Osteocyte (in vitro differentiated cells): ENCODE results near the gene RNF217. TPM values are rescaled to one million over a fixed set of nuclear protein-coding genes. Genes with fewer than 3 reads are reported as not detected.

Experiments used
- DNase-seq: peaks from one replicate; pipeline ENCODE4 v3.0.0; 2021; ENCODE audit warnings: mixed read lengths; ENCODE audit not compliant: unreplicated experiment; ENCODE audit errors: extremely low spot score
- H3K27ac Mint-ChIP-seq: one replicate; pipeline ENCODE4 v1.8.0; 2021; ENCODE audit warnings: mild to moderate bottlenecking, mixed read lengths; ENCODE audit not compliant: unreplicated experiment
- H3K27me3 Mint-ChIP-seq: one replicate; pipeline ENCODE4 v1.8.0; 2021; ENCODE audit warnings: mixed read lengths; ENCODE audit not compliant: unreplicated experiment
- H3K36me3 Mint-ChIP-seq: one replicate; pipeline ENCODE4 v1.8.0; 2021; ENCODE audit warnings: mixed read lengths; ENCODE audit not compliant: unreplicated experiment
- H3K4me1 Mint-ChIP-seq: one replicate; pipeline ENCODE4 v1.8.0; 2021; ENCODE audit warnings: mixed read lengths; ENCODE audit not compliant: unreplicated experiment
- H3K4me3 Mint-ChIP-seq: one replicate; pipeline ENCODE4 v1.8.0; 2021; ENCODE audit warnings: mild to moderate bottlenecking, moderate library complexity, mixed read lengths; ENCODE audit not compliant: unreplicated experiment
- H3K9me3 Mint-ChIP-seq: one replicate; pipeline ENCODE4 v1.8.0; 2021; ENCODE audit warnings: mixed read lengths; ENCODE audit not compliant: unreplicated experiment
- total RNA-seq: library from RNA; stranded (reverse); gene quantifications from 2 replicates; pipeline ENCODE4 v1.2.1, GENCODE V29; 2021
- TF ChIP-seq, protein P1 (sequence below): fragments of 200-600 bp; sonication (generic); IDR thresholded peaks from 2 replicates; pipeline ENCODE4 v1.5.0; 2021; ENCODE audit warnings: antibody characterized with exemption, mild to moderate bottlenecking, moderate library complexity

The RNF217 gene
- total RNA-seq, 1 donor from 2014 or later = 75.7 TPM

DNA sequence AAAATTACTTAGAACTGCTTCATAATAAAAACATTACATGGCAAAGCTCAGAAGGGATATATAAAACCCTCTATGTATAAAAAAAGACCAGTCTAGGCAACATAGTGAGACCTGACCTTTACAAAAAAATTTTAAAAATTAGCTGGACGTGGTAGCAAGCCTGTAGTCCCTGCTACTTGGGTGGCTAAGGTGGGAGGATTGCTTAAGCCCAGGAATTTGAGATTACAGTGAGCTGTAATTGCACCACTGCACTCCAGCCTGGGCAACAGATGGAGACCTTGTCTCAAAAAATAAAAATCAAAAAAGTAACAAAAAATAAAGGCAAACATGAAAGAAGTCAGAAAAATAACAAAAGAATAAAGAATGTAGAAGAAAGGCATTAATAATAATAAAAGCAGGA is 169.8 kb downstream of the RNF217 start:
- H3K9me3 Mint-ChIP-seq = peaks cover 3% of the 10 kb centered on the region

GRCh38 chr6:125136378-125136777 is 174.1 kb downstream of the RNF217 start:
- Mint-ChIP-seq H3K4me1 (peaks cover 10% of the 10 kb centered on the region), H3K9me3 (no peaks in the 10 kb centered on the region), H3K36me3 (no peaks in the 10 kb centered on the region), H3K27ac (no peak overlapping the region), H3K4me3 (no peak overlapping the region), H3K27me3 (no peaks in the 10 kb centered on the region)
- no peak for DNase-seq
- TF ChIP-seq, protein P1, sequence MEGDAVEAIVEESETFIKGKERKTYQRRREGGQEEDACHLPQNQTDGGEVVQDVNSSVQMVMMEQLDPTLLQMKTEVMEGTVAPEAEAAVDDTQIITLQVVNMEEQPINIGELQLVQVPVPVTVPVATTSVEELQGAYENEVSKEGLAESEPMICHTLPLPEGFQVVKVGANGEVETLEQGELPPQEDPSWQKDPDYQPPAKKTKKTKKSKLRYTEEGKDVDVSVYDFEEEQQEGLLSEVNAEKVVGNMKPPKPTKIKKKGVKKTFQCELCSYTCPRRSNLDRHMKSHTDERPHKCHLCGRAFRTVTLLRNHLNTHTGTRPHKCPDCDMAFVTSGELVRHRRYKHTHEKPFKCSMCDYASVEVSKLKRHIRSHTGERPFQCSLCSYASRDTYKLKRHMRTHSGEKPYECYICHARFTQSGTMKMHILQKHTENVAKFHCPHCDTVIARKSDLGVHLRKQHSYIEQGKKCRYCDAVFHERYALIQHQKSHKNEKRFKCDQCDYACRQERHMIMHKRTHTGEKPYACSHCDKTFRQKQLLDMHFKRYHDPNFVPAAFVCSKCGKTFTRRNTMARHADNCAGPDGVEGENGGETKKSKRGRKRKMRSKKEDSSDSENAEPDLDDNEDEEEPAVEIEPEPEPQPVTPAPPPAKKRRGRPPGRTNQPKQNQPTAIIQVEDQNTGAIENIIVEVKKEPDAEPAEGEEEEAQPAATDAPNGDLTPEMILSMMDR = no peak

More for the DNA sequence above, 169.8 kb downstream of the RNF217 start:
- DNase-seq = no peak
- H3K27me3 Mint-ChIP-seq = no peaks in the 10 kb centered on the region
- H3K4me3 Mint-ChIP-seq = no peak overlapping the region
- no peak overlapping the region for H3K27ac Mint-ChIP-seq
- H3K4me1 Mint-ChIP-seq = no peaks in the 10 kb centered on the region
- TF ChIP-seq, protein P1 = no peak
- H3K36me3 Mint-ChIP-seq = no peaks in the 10 kb centered on the region

DNA sequence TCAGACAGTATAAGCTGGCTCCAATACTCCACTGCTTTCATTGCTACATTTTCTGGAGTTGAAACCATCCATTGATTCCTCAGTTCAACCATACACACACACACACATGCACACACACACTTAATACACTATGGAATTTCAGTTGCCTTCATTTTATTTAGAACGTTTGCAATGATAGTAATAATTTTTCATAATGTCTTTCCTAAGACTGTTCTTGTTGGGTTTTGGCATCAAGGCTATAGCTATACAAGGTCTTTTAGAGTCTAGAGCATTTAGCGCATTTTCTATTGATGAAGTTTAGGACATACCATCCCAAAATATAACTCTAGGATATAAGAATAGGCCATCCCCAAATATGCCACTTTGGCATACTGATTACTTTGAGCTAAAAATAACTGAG is 175.8 kb downstream of the RNF217 start:
- Mint-ChIP-seq H3K9me3 (no peaks in the 10 kb centered on the region), H3K4me1 (peaks cover 16% of the 10 kb centered on the region), H3K27me3 (no peaks in the 10 kb centered on the region), H3K27ac (no peak overlapping the region), H3K4me3 (no peak overlapping the region), H3K36me3 (no peaks in the 10 kb centered on the region)
- DNase-seq = no peak
- TF ChIP-seq, protein P1 = no peak

DNA sequence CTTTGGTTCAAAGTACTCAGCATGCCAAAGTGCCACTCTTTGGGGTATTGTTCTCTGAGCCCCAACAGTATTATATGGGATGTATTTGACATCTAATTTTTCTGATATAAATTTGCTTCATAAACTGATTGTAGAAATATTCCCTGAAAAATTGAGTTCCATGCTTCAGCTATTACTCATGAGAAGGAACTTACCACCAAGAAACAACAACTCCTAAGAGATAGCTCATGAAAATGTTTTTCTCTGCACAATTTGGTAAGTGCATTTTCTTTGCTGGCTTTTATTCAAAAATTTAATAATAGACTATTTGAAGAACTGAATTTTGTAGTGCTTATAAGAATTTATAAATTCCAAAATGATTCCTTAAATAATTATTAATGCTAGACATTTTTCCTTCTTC is 178.6 kb downstream of the RNF217 start:
- Mint-ChIP-seq H3K4me3 (no peak overlapping the region), H3K27me3 (no peaks in the 10 kb centered on the region), H3K9me3 (no peaks in the 10 kb centered on the region), H3K4me1 (peaks cover 16% of the 10 kb centered on the region), H3K27ac (no peak overlapping the region), H3K36me3 (no peaks in the 10 kb centered on the region)
- TF ChIP-seq, protein P1 = no peak
- DNase-seq = no peak

Other genes starting within 250 kb of the RNF217 start
- gene TPD52L1, start 191.3 kb downstream of the RNF217 start, total RNA-seq = 7.2 and 9.9 TPM in 2 replicates